Measurements from ENCODE around the gene RIPOR2.
A peak's percentile ranks its signal among the peaks of the same experiment; 100 is the strongest.

The RIPOR2 gene

GRCh38 chr6:24859132-24859531, 76.6 kb downstream of the RIPOR2 start:
- H3K4me3 Mint-ChIP-seq, result no peak overlapping the region
- no peak for DNase-seq

GRCh38 chr6:24858177-24858653, 77.5 kb downstream of the RIPOR2 start:
- Mint-ChIP-seq H3K4me1 (peaks cover 52% of the 10 kb centered on the region), H3K9me3 (no peaks in the 10 kb centered on the region), H3K4me3 (no peak overlapping the region), H3K27me3 (ENCODE audit: low read depth, poor library complexity) (peaks cover 4% of the 10 kb centered on the region), H3K27ac (no peak overlapping the region), H3K36me3 (ENCODE audit: low read depth) (no peaks in the 10 kb centered on the region)
- no peak for DNase-seq
- no peak for TF ChIP-seq CTCF (IDR thresholded peaks at IDR 0.05)

More at GRCh38 chr6:24859132-24859531, 76.6 kb downstream of the RIPOR2 start:
- no peaks in the 10 kb centered on the region for H3K36me3 Mint-ChIP-seq (ENCODE audit: low read depth)
- H3K4me1 Mint-ChIP-seq, result peaks cover 48% of the 10 kb centered on the region
- no peak for TF ChIP-seq CTCF (IDR thresholded peaks at IDR 0.05)
- H3K27ac Mint-ChIP-seq, result peak overlapping the region; percentile 66
- peaks cover 4% of the 10 kb centered on the region for H3K27me3 Mint-ChIP-seq (ENCODE audit: low read depth, poor library complexity)
- H3K9me3 Mint-ChIP-seq, result no peaks in the 10 kb centered on the region

- H3K36me3 Mint-ChIP-seq (ENCODE audit: low read depth), result no peaks in the 10 kb centered on the region
- no peaks in the 10 kb centered on the region for H3K9me3 Mint-ChIP-seq
- H3K4me3 Mint-ChIP-seq, result no peak overlapping the region
- TF ChIP-seq CTCF (IDR thresholded peaks at IDR 0.05), result no peak
- H3K4me1 Mint-ChIP-seq, result peaks cover 52% of the 10 kb centered on the region
- DNase-seq, result no peak
- H3K27ac Mint-ChIP-seq, result no peak overlapping the region
- peaks cover 4% of the 10 kb centered on the region for H3K27me3 Mint-ChIP-seq (ENCODE audit: low read depth, poor library complexity)
Observed at GRCh38 chr6:24856901-24857670, 78.7 kb downstream of the RIPOR2 start.

GRCh38 chr6:24856246-24856599, 79.5 kb downstream of the RIPOR2 start:
- Mint-ChIP-seq H3K4me3 (no peak overlapping the region), H3K4me1 (peaks cover 56% of the 10 kb centered on the region), H3K36me3 (ENCODE audit: low read depth) (no peaks in the 10 kb centered on the region), H3K27ac (no peak overlapping the region), H3K27me3 (ENCODE audit: low read depth, poor library complexity) (peaks cover 4% of the 10 kb centered on the region), H3K9me3 (no peaks in the 10 kb centered on the region)
- peak; percentile 24 for TF ChIP-seq CTCF (IDR thresholded peaks at IDR 0.05)
- DNase-seq, result no peak

- Mint-ChIP-seq H3K27ac (no peak overlapping the region), H3K27me3 (ENCODE audit: low read depth, poor library complexity) (peaks cover 4% of the 10 kb centered on the region), H3K4me3 (no peak overlapping the region), H3K36me3 (ENCODE audit: low read depth) (no peaks in the 10 kb centered on the region), H3K9me3 (no peaks in the 10 kb centered on the region), H3K4me1 (peaks cover 62% of the 10 kb centered on the region)
- DNase-seq, result peak; percentile 52
- TF ChIP-seq CTCF (IDR thresholded peaks at IDR 0.05), result peak; percentile 79
Observed at GRCh38 chr6:24855395-24856245, 80.1 kb downstream of the RIPOR2 start.

Measured in nephron progenitor cell (in vitro differentiated cells).